ENCODE results near the gene RXRB. TPM values are rescaled to one million over a fixed set of nuclear protein-coding genes. Genes with fewer than 3 reads are reported as not detected.

RXRB gene
- total and polyA plus RNA-seq, 10 of the 15 experiments (the other 5 are each of a cell fraction or from before 2014, with no cell fraction given): 0.71 to 35.0 (median 20.4) TPM

DNA sequence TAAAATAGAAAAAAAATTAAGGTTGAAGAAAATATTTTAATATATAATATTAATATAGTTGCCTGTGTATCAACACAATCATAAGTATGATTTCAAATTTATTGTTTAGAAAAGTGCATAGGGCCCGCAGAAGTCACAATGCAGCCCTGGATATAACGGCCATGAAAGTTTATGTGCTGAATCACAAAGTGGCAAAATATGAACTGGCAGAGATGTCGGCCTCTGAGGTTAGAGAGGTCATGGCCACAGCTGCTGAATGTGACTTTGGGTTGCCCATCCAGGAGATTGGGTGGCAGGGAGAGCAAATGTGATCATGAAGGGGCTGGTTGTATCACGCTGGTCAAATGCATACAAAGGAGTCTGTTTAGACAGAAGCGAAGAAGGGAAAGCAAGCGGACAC lies 43.9 kb downstream of the RXRB start:
- POLR2A ChIA-PET: interaction anchor here (0.6 to 2.0 kb wide), 2 partner anchors 18 to 223 kb away, joined by 3 to 4 read pairs; no protein-coding TSS in a partner anchor
- in situ Hi-C loops (cut with MboI): no loop called here
- CTCF ChIA-PET: interaction anchor here (1.0 to 14.9 kb wide), 5 partner anchors 17 to 90 kb away, joined by 3 to 184 read pairs (median 42); no protein-coding TSS in a partner anchor
- no peak for TF ChIP-seq ZNF24 (IDR thresholded peaks at IDR 0.05)
- TF ChIP-seq, protein P1, sequence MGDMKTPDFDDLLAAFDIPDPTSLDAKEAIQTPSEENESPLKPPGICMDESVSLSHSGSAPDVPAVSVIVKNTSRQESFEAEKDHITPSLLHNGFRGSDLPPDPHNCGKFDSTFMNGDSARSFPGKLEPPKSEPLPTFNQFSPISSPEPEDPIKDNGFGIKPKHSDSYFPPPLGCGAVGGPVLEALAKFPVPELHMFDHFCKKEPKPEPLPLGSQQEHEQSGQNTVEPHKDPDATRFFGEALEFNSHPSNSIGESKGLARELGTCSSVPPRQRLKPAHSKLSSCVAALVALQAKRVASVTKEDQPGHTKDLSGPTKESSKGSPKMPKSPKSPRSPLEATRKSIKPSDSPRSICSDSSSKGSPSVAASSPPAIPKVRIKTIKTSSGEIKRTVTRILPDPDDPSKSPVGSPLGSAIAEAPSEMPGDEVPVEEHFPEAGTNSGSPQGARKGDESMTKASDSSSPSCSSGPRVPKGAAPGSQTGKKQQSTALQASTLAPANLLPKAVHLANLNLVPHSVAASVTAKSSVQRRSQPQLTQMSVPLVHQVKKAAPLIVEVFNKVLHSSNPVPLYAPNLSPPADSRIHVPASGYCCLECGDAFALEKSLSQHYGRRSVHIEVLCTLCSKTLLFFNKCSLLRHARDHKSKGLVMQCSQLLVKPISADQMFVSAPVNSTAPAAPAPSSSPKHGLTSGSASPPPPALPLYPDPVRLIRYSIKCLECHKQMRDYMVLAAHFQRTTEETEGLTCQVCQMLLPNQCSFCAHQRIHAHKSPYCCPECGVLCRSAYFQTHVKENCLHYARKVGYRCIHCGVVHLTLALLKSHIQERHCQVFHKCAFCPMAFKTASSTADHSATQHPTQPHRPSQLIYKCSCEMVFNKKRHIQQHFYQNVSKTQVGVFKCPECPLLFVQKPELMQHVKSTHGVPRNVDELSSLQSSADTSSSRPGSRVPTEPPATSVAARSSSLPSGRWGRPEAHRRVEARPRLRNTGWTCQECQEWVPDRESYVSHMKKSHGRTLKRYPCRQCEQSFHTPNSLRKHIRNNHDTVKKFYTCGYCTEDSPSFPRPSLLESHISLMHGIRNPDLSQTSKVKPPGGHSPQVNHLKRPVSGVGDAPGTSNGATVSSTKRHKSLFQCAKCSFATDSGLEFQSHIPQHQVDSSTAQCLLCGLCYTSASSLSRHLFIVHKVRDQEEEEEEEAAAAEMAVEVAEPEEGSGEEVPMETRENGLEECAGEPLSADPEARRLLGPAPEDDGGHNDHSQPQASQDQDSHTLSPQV (IDR thresholded peaks at IDR 0.05): no peak
- TF ChIP-seq, protein P2, sequence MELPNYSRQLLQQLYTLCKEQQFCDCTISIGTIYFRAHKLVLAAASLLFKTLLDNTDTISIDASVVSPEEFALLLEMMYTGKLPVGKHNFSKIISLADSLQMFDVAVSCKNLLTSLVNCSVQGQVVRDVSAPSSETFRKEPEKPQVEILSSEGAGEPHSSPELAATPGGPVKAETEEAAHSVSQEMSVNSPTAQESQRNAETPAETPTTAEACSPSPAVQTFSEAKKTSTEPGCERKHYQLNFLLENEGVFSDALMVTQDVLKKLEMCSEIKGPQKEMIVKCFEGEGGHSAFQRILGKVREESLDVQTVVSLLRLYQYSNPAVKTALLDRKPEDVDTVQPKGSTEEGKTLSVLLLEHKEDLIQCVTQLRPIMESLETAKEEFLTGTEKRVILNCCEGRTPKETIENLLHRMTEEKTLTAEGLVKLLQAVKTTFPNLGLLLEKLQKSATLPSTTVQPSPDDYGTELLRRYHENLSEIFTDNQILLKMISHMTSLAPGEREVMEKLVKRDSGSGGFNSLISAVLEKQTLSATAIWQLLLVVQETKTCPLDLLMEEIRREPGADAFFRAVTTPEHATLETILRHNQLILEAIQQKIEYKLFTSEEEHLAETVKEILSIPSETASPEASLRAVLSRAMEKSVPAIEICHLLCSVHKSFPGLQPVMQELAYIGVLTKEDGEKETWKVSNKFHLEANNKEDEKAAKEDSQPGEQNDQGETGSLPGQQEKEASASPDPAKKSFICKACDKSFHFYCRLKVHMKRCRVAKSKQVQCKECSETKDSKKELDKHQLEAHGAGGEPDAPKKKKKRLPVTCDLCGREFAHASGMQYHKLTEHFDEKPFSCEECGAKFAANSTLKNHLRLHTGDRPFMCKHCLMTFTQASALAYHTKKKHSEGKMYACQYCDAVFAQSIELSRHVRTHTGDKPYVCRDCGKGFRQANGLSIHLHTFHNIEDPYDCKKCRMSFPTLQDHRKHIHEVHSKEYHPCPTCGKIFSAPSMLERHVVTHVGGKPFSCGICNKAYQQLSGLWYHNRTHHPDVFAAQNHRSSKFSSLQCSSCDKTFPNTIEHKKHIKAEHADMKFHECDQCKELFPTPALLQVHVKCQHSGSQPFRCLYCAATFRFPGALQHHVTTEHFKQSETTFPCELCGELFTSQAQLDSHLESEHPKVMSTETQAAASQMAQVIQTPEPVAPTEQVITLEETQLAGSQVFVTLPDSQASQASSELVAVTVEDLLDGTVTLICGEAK (IDR thresholded peaks at IDR 0.05; ENCODE audit: borderline replicate concordance): no peak
- no peak for TF ChIP-seq ZNF384 (IDR thresholded peaks at IDR 0.05; ENCODE audit: borderline replicate concordance, low read depth, low read length)
- TF ChIP-seq SREBF2 (IDR thresholded peaks at IDR 0.05; ENCODE audit: low read length): no peak
- no peak for TF ChIP-seq GABPA (IDR thresholded peaks at IDR 0.05; ENCODE audit: low read depth)
- TF ChIP-seq CREM (IDR thresholded peaks at IDR 0.05; ENCODE audit: low read depth): no peak
- TF ChIP-seq MEF2A (IDR thresholded peaks at IDR 0.05; ENCODE audit: insufficient read depth, low read depth, low read length): no peak
- TF ChIP-seq, protein P3, sequence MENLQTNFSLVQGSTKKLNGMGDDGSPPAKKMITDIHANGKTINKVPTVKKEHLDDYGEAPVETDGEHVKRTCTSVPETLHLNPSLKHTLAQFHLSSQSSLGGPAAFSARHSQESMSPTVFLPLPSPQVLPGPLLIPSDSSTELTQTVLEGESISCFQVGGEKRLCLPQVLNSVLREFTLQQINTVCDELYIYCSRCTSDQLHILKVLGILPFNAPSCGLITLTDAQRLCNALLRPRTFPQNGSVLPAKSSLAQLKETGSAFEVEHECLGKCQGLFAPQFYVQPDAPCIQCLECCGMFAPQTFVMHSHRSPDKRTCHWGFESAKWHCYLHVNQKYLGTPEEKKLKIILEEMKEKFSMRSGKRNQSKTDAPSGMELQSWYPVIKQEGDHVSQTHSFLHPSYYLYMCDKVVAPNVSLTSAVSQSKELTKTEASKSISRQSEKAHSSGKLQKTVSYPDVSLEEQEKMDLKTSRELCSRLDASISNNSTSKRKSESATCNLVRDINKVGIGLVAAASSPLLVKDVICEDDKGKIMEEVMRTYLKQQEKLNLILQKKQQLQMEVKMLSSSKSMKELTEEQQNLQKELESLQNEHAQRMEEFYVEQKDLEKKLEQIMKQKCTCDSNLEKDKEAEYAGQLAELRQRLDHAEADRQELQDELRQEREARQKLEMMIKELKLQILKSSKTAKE (IDR thresholded peaks at IDR 0.05; ENCODE audit: low read depth, poor library complexity, severe bottlenecking): no peak
- TF ChIP-seq, protein P4, sequence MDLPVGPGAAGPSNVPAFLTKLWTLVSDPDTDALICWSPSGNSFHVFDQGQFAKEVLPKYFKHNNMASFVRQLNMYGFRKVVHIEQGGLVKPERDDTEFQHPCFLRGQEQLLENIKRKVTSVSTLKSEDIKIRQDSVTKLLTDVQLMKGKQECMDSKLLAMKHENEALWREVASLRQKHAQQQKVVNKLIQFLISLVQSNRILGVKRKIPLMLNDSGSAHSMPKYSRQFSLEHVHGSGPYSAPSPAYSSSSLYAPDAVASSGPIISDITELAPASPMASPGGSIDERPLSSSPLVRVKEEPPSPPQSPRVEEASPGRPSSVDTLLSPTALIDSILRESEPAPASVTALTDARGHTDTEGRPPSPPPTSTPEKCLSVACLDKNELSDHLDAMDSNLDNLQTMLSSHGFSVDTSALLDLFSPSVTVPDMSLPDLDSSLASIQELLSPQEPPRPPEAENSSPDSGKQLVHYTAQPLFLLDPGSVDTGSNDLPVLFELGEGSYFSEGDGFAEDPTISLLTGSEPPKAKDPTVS (IDR thresholded peaks at IDR 0.05; ENCODE audit: low read depth, low read length): no peak
- no peak for TF ChIP-seq RAD51 (IDR thresholded peaks at IDR 0.05)
- TF ChIP-seq MEF2B (IDR thresholded peaks at IDR 0.05; ENCODE audit: partially characterized antibody, poor library complexity, severe bottlenecking): no peak

More for the DNA sequence above, 43.9 kb downstream of the RXRB start:
- Histone ChIP-seq H3K27ac (ENCODE audit: control insufficient read depth, insufficient read depth) (no peak overlapping the region), H2AFZ (ENCODE audit: control insufficient read depth, low read depth, low read length) (no peak overlapping the region), H3K4me2 (ENCODE audit: control insufficient read depth, insufficient read depth) (no peak overlapping the region), H3K4me1 (ENCODE audit: control insufficient read depth, insufficient read depth, low read length) (peaks cover under 1% of the 10 kb centered on the region), H3K79me2 (ENCODE audit: control insufficient read depth, insufficient read depth, low read length) (no peaks in the 10 kb centered on the region), H3K36me3 (ENCODE audit: control insufficient read depth in 2 of 2, insufficient read depth in 2 of 2, low read length in 1 of 2) (no peaks in the 10 kb centered on the region), H4K20me1 (ENCODE audit: control insufficient read depth, insufficient read depth) (no peaks in the 10 kb centered on the region), H3K27me3 (replicated peaks in 1 of 2; ENCODE audit: control insufficient read depth in 2 of 2, insufficient read depth in 2 of 2, low read length in 1 of 2) (no peaks in the 10 kb centered on the region; a peak in 1 of 4 replicates), H3K9me3 (replicated peaks; ENCODE audit: control insufficient read depth, insufficient read depth, low read length) (peaks cover 3% of the 10 kb centered on the region; the same call in 1 of the 3 replicates), H3K4me3 (no peak overlapping the region), H3K9ac (ENCODE audit: control insufficient read depth, insufficient read depth, low read length) (no peak overlapping the region)
- DNase-seq (ENCODE audit: low read depth, low spot score) (no peak), FAIRE-seq (no peak), ATAC-seq (no peak)
- no TSS peak for BruUV-seq (replicated peaks)
- 51% methylated on average over 6 of the region's 6 CpGs for WGBS (ENCODE audit: insufficient coverage, insufficient replicate concordance, low lambda C conversion rate, missing lambda C conversion rate)
- intact Hi-C loops (cut with micrococcal nuclease; ENCODE audit: unreplicated experiment): no loop called here
- SMC1A ChIA-PET (ENCODE audit: uncharacterized antibody, unreplicated experiment): interaction anchor here (0.9 to 1.5 kb wide), 6 partner anchors 9 to 92 kb away, joined by 3 to 4 read pairs (median 4); no protein-coding TSS in a partner anchor
- RAD21 ChIA-PET (ENCODE audit: unreplicated experiment): interaction anchor here (1.0 to 1.3 kb wide), 2 partner anchors 17 to 92 kb away, joined by 3 read pairs; no protein-coding TSS in a partner anchor

All from GM12878 (cell line).